Stimulated activated CD8-positive, alpha-beta memory T cell treated with anti-CD3 and anti-CD28 coated beads, Interleukin-7, amount 100 ng/mL, for 1 hour (primary cell): Measurements from ENCODE around the gene TDRD7.
"Not testable (repeated sequence)": the region's sequence is repeated elsewhere in the genome, so short reads cannot be mapped to it uniquely, and the experiment has no call there.

ENCODE experiments used
- DNase-seq, 2 donors: peaks; one replicate each; pipeline ENCODE4 v3.0.0-alpha.2; 2020; ENCODE audit warnings: low read depth in 2 of 2

TDRD7 gene

GRCh38 chr9:97478301-97478981, 66.5 kb downstream of the TDRD7 start:
- DNase-seq, result no peak

GRCh38 chr9:97479496-97480159, 67.7 kb downstream of the TDRD7 start:
- DNase-seq, result no peak

- DNase-seq, result no peak
Measured at GRCh38 chr9:97480174-97480573, 68.3 kb downstream of the TDRD7 start.

GRCh38 chr9:97480749-97481148, 68.9 kb downstream of the TDRD7 start:
- no peak for DNase-seq

- DNase-seq, result no peak
Measured at GRCh38 chr9:97484134-97484533, 72.2 kb downstream of the TDRD7 start.

- DNase-seq, result no peak
Measured at GRCh38 chr9:97487107-97487506, 75.2 kb downstream of the TDRD7 start.

- no peak for DNase-seq
Measured at GRCh38 chr9:97487861-97488260, 76.0 kb downstream of the TDRD7 start.

- DNase-seq, result no peak
Measured at GRCh38 chr9:97491216-97491999, 79.5 kb downstream of the TDRD7 start.

GRCh38 chr9:97497558-97498375, 85.9 kb downstream of the TDRD7 start:
- not testable (repeated sequence) for DNase-seq

- DNase-seq, result not testable (repeated sequence)
Measured at GRCh38 chr9:97498846-97499245, 87.0 kb downstream of the TDRD7 start.

GRCh38 chr9:97500263-97500662, 88.4 kb downstream of the TDRD7 start:
- no peak for DNase-seq

- DNase-seq, result no peak
Measured at GRCh38 chr9:97500765-97501176, 88.9 kb downstream of the TDRD7 start.

GRCh38 chr9:97501177-97501971, 89.5 kb downstream of the TDRD7 start, which contains the start of gene TMOD1:
TMOD1 (plus strand) TSS chr9:97501666; CDS start chr9:97524189, 22,523 bp downstream.
- no peak for DNase-seq

- no peak for DNase-seq
Measured at GRCh38 chr9:97501972-97502221, 90.0 kb downstream of the TDRD7 start.

GRCh38 chr9:97502222-97502983, 90.5 kb downstream of the TDRD7 start:
- no peak for DNase-seq

GRCh38 chr9:97502984-97503861, 91.3 kb downstream of the TDRD7 start:
- DNase-seq, result no peak

GRCh38 chr9:97503862-97504210, 91.9 kb downstream of the TDRD7 start:
- DNase-seq, result no peak

- no peak for DNase-seq
Measured at GRCh38 chr9:97504381-97505216, 92.7 kb downstream of the TDRD7 start.

GRCh38 chr9:97505845-97506244, 93.9 kb downstream of the TDRD7 start:
- DNase-seq, result no peak
